Liver (tissue), 9 donors: ENCODE data around the gene HINT1. TPM values are rescaled to one million over a fixed set of nuclear protein-coding genes. Genes with fewer than 3 reads are reported as not detected.

Experiments
- DNase-seq: peaks from one replicate; pipeline ENCODE4 v3.0.0-alpha.2; 2017; ENCODE audit warnings: low spot score
- H3K27ac ChIP-seq, 2 donors: one replicate each; pipeline ENCODE4 v1.7.0; 2013; ENCODE audit warnings: inconsistent platforms in 2 of 2, low read length in 2 of 2, control low read depth in 1 of 2, low read depth in 1 of 2, mild to moderate bottlenecking in 1 of 2
- H3K27me3 ChIP-seq, 4 donors: one replicate each; pipeline versions ENCODE4 v1.6.1 to v1.7.0; 2013; ENCODE audit warnings: low read length in 3 of 4, inconsistent platforms in 1 of 4, mild to moderate bottlenecking in 1 of 4, moderate library complexity in 1 of 4; ENCODE audit not compliant: control insufficient read depth in 4 of 4, insufficient read depth in 4 of 4
- H3K36me3 ChIP-seq, 4 donors: one replicate each; pipeline versions ENCODE4 v1.6.1 to v1.7.0; 2013; ENCODE audit warnings: low read length in 3 of 4, mild to moderate bottlenecking in 3 of 4, low read depth in 1 of 4, moderate library complexity in 1 of 4; ENCODE audit not compliant: control insufficient read depth in 4 of 4, insufficient read depth in 3 of 4
- H3K4me1 ChIP-seq, 4 donors: one replicate each; pipeline versions ENCODE4 v1.6.1 to v1.7.0; 2013; ENCODE audit warnings: low read length in 3 of 4, mild to moderate bottlenecking in 3 of 4, moderate library complexity in 1 of 4; ENCODE audit not compliant: control insufficient read depth in 4 of 4, insufficient read depth in 4 of 4
- H3K4me3 ChIP-seq, 3 donors: one replicate each; pipeline versions ENCODE4 v1.6.1 to v1.7.0; 2013; ENCODE audit warnings: low read length in 3 of 3, control low read depth in 1 of 3, low read depth in 1 of 3, mild to moderate bottlenecking in 1 of 3
- H3K9ac ChIP-seq, 2 donors: one replicate each; pipeline ENCODE4 v1.7.0; 2013; ENCODE audit warnings: low read length in 2 of 2, mild to moderate bottlenecking in 2 of 2, moderate library complexity in 2 of 2, control low read depth in 1 of 2, low read depth in 1 of 2
- H3K9me3 ChIP-seq, 4 donors: one replicate each; pipeline versions ENCODE4 v1.6.1 to v1.7.0; 2013; ENCODE audit warnings: low read length in 3 of 4; ENCODE audit not compliant: control insufficient read depth in 4 of 4
- EGR1 ChIP-seq, 2 donors: IDR thresholded peaks; 2 replicates each; pipeline ENCODE4 v1.6.1; 2016 to 2018; ENCODE audit warnings: antibody characterized with exemption in 2 of 2, low read depth in 2 of 2
- FOXA1 ChIP-seq: IDR thresholded peaks from 2 replicates; pipeline ENCODE4 v1.6.1; 2016; ENCODE audit warnings: antibody characterized with exemption
- FOXA2 ChIP-seq: IDR thresholded peaks from 2 replicates; pipeline ENCODE4 v1.6.1; 2016; ENCODE audit warnings: antibody characterized with exemption
- HNF4A ChIP-seq, 2 donors: conservative IDR thresholded peaks; 2 replicates each; pipeline ENCODE4 v1.6.1; 2016; ENCODE audit warnings: antibody characterized with exemption in 2 of 2, mild to moderate bottlenecking in 2 of 2
- HNF4G ChIP-seq: IDR thresholded peaks from 2 replicates; pipeline ENCODE4 v1.6.1; 2016; ENCODE audit warnings: antibody characterized with exemption
- JUND ChIP-seq, 2 donors: IDR thresholded peaks; 2 replicates each; pipeline ENCODE4 v1.6.1; 2016; ENCODE audit warnings: antibody characterized with exemption in 2 of 2
- NR2F2 ChIP-seq: IDR thresholded peaks from 2 replicates; pipeline ENCODE4 v1.6.1; 2016; ENCODE audit warnings: antibody characterized with exemption
- RAD21 ChIP-seq, 2 donors: IDR thresholded peaks; 2 replicates each; pipeline ENCODE4 v1.6.1; 2016; ENCODE audit warnings: antibody characterized with exemption in 2 of 2, mild to moderate bottlenecking in 2 of 2
- RXRA ChIP-seq, 2 donors: IDR thresholded peaks; 2 replicates each; pipeline ENCODE4 v1.6.1; 2017 to 2018; ENCODE audit warnings: antibody characterized with exemption in 2 of 2, mild to moderate bottlenecking in 1 of 2
- SP1 ChIP-seq: IDR thresholded peaks from 2 replicates; pipeline ENCODE4 v1.6.1; 2018; ENCODE audit warnings: antibody characterized with exemption, mild to moderate bottlenecking
- TAF1 ChIP-seq: conservative IDR thresholded peaks from 2 replicates; pipeline ENCODE4 v1.6.1; 2016; ENCODE audit warnings: antibody characterized with exemption, mild to moderate bottlenecking
- YY1 ChIP-seq: IDR thresholded peaks from 2 replicates; pipeline ENCODE4 v1.6.1; 2016; ENCODE audit warnings: antibody characterized with exemption, mild to moderate bottlenecking
- WGBS: extraction: QIAGEN DNeasy Blood & Tissue Kit; methylation state at CpG from one replicate; pipeline ENCODE4 v1.1.7; 2013; 5-methylcytosine and 5-hydroxymethylcytosine counted together
- polyA plus RNA-seq, 2 donors: library from polyadenylated mRNA; stranded (reverse) in 1 of 2; unstranded in 1 of 2; fragments of 200-250 nt in 1 of 2; fragments of >200 nt in 1 of 2; fragmentation: Nextera tagmentation in 1 of 2; extraction: Ambion mirVana in 1 of 2; gene quantifications; one replicate each; pipeline versions ENCODE4 v1.2.1 to v1.2.3, GENCODE V29; 2013 to 2015
- total RNA-seq, 2 donors: library from RNA; depleted of rRNA; stranded (reverse); fragments of >200 nt; gene quantifications; one replicate each; pipeline ENCODE4 v1.2.3, GENCODE V29; 2014
- TF ChIP-seq, protein P1 (sequence below): IDR thresholded peaks from 2 replicates; pipeline ENCODE4 v1.6.1; 2016; ENCODE audit warnings: antibody characterized with exemption
- TF ChIP-seq, protein P2 (sequence below): IDR thresholded peaks from 2 replicates; pipeline ENCODE4 v1.6.1; 2016; ENCODE audit warnings: antibody characterized with exemption
- TF ChIP-seq, protein P3 (sequence below): fragments of 150-350 bp; IDR thresholded peaks from 2 replicates; pipeline ENCODE4 v1.5.1; 2017; ENCODE audit warnings: improper control_type of control experiment, low read depth, low read length; ENCODE audit not compliant: missing input control
- TF ChIP-seq, protein P4 (sequence below): IDR thresholded peaks from 2 replicates; pipeline ENCODE4 v1.6.1; 2016; ENCODE audit warnings: antibody characterized with exemption, mild to moderate bottlenecking
- TF ChIP-seq, protein P5 (sequence below): IDR thresholded peaks from 2 replicates; pipeline ENCODE4 v1.6.1; 2016; ENCODE audit warnings: antibody characterized with exemption
- donor health status: healthy.
- donor health status: healthy.
- donor health status: healthy.
- donor health status: healthy.
- donor health status: healthy.

HINT1 gene
- total and polyA plus RNA-seq, 4 donors = 112 to 902 (median 314) TPM

DNA sequence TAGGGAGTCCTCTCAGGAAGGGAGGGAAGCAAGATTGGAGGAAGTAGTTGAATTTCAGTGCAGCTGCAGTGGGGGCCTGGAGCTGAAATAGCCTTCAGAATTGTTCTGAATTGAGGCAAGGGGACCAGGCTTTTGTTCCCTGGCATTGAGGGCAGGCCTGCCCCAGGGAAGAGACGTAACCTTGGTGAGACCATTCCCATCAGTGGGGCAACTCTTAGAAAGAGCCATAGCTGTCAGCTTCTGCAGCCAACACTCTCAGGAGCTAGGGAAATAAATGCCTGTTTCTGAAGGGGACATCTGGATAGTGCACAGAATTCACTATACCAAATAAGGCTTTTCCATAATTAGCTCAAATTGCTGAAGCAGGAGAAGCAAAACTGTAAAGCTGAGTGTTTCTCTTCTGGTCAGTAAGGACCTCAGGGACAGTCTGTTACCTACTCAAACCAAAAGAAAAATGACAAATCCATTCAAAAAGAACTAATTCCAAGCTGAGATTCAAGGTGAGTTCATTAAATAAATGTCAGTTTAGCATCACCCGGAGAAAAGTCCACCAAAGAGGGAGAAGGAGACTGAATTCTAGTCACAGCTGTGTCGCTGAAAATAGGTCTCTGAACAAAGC, 49.7 kb upstream of the HINT1 start:
- Histone ChIP-seq H3K4me1 (no peaks in the 10 kb centered on the region), H3K9me3 (no peaks in the 10 kb centered on the region), H3K4me3 (no peak overlapping the region), H3K27ac (no peak overlapping the region), H3K36me3 (no peaks in the 10 kb centered on the region), H3K9ac (no peak overlapping the region), H3K27me3 (no peaks in the 10 kb centered on the region)
- no peak for DNase-seq
- 84% methylated on average over 3 of the region's 3 CpGs for WGBS
- no peak for TF ChIP-seq HNF4G
- TF ChIP-seq, protein P1, sequence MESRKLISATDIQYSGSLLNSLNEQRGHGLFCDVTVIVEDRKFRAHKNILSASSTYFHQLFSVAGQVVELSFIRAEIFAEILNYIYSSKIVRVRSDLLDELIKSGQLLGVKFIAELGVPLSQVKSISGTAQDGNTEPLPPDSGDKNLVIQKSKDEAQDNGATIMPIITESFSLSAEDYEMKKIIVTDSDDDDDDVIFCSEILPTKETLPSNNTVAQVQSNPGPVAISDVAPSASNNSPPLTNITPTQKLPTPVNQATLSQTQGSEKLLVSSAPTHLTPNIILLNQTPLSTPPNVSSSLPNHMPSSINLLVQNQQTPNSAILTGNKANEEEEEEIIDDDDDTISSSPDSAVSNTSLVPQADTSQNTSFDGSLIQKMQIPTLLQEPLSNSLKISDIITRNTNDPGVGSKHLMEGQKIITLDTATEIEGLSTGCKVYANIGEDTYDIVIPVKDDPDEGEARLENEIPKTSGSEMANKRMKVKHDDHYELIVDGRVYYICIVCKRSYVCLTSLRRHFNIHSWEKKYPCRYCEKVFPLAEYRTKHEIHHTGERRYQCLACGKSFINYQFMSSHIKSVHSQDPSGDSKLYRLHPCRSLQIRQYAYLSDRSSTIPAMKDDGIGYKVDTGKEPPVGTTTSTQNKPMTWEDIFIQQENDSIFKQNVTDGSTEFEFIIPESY = no peak
- no peak for TF ChIP-seq TAF1
- TF ChIP-seq FOXA1 = no peak
- TF ChIP-seq, protein P2, sequence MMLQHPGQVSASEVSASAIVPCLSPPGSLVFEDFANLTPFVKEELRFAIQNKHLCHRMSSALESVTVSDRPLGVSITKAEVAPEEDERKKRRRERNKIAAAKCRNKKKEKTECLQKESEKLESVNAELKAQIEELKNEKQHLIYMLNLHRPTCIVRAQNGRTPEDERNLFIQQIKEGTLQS = no peak
- TF ChIP-seq FOXA2 = no peak
- no peak for TF ChIP-seq JUND (IDR thresholded peaks at IDR 0.05)
- no peak for TF ChIP-seq EGR1 (IDR thresholded peaks at IDR 0.05; ENCODE audit: low read depth in 2 of 2)
- TF ChIP-seq, protein P3, sequence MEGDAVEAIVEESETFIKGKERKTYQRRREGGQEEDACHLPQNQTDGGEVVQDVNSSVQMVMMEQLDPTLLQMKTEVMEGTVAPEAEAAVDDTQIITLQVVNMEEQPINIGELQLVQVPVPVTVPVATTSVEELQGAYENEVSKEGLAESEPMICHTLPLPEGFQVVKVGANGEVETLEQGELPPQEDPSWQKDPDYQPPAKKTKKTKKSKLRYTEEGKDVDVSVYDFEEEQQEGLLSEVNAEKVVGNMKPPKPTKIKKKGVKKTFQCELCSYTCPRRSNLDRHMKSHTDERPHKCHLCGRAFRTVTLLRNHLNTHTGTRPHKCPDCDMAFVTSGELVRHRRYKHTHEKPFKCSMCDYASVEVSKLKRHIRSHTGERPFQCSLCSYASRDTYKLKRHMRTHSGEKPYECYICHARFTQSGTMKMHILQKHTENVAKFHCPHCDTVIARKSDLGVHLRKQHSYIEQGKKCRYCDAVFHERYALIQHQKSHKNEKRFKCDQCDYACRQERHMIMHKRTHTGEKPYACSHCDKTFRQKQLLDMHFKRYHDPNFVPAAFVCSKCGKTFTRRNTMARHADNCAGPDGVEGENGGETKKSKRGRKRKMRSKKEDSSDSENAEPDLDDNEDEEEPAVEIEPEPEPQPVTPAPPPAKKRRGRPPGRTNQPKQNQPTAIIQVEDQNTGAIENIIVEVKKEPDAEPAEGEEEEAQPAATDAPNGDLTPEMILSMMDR = no peak
- no peak for TF ChIP-seq SP1
- TF ChIP-seq, protein P4, sequence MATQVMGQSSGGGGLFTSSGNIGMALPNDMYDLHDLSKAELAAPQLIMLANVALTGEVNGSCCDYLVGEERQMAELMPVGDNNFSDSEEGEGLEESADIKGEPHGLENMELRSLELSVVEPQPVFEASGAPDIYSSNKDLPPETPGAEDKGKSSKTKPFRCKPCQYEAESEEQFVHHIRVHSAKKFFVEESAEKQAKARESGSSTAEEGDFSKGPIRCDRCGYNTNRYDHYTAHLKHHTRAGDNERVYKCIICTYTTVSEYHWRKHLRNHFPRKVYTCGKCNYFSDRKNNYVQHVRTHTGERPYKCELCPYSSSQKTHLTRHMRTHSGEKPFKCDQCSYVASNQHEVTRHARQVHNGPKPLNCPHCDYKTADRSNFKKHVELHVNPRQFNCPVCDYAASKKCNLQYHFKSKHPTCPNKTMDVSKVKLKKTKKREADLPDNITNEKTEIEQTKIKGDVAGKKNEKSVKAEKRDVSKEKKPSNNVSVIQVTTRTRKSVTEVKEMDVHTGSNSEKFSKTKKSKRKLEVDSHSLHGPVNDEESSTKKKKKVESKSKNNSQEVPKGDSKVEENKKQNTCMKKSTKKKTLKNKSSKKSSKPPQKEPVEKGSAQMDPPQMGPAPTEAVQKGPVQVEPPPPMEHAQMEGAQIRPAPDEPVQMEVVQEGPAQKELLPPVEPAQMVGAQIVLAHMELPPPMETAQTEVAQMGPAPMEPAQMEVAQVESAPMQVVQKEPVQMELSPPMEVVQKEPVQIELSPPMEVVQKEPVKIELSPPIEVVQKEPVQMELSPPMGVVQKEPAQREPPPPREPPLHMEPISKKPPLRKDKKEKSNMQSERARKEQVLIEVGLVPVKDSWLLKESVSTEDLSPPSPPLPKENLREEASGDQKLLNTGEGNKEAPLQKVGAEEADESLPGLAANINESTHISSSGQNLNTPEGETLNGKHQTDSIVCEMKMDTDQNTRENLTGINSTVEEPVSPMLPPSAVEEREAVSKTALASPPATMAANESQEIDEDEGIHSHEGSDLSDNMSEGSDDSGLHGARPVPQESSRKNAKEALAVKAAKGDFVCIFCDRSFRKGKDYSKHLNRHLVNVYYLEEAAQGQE = no peak
- no peak for TF ChIP-seq YY1
- no peak for TF ChIP-seq NR2F2
- TF ChIP-seq RAD21 (IDR thresholded peaks at IDR 0.05) = no peak
- no peak for TF ChIP-seq HNF4A (conservative IDR thresholded peaks at IDR 0.05)
- TF ChIP-seq, protein P5, sequence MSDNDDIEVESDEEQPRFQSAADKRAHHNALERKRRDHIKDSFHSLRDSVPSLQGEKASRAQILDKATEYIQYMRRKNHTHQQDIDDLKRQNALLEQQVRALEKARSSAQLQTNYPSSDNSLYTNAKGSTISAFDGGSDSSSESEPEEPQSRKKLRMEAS = no peak
- no peak for TF ChIP-seq RXRA (IDR thresholded peaks at IDR 0.05)
